COLO829 (cell line): Measurements from ENCODE around the gene PEX1.
"Not testable (repeated sequence)": the region's sequence is repeated elsewhere in the genome, so short reads cannot be mapped to it uniquely, and the experiment has no call there.

ENCODE experiments used
- DNase-seq: peaks from one replicate; pipeline ENCODE4 v3.0.0; 2012; ENCODE audit warnings: low spot score

Gene PEX1

DNA sequence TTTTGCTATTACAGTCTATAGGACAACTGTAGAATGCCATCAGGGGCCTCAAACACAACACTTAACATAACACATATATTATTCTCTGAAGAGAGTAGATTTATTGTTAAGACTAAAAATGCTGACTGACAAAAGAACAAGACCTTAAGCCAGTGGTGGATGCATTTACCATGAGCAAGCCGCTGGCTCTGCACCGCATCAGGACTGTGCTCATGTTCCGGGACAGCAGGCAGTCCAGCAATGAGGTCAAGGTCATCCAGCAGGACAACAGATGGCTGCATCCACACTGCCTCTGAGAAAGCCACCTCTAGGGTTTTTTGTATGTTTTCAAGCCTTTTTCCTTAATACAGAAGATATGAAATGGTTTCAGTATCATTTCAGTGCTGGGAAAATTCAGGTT lies 23.8 kb downstream of the PEX1 start:
- no peak for DNase-seq

DNA sequence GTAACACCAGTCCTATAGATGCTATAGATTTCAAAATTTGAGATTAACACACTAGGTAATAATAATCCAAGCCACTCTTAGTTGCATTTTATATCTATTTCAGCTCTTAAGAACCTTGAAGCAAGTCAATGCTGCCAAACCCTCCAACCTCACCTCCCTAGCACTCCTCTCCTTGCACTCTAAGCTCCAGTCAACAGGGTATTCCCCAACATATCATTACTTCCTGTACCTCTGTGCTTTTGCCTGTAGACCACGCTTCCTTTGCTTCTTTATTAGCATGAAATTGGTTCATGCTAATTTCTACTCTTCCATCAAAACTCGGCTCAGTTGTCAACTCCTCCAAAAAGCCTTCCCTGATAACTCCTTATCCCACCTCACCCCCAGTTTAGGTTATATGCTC lies 24.6 kb downstream of the PEX1 start:
- DNase-seq = no peak

DNA sequence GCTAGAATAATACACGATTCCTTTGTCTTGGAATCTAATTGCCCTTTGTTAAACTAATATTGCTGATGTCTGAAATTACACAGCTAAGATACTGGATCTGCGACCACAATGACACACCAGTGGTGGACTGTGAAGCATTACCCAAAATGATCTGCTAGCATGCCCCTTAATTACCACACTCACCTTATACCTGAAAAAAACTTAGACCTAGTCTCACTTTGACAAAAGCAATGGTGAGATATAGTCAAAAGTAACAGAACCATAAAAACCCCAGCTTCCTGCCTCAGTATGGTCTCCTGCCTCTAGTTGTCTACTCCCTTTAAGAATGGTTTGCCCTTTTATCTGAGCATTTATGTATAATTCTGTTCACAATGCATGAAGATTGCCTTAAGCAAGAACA lies 29.8 kb downstream of the PEX1 start:
- DNase-seq = no peak

DNA sequence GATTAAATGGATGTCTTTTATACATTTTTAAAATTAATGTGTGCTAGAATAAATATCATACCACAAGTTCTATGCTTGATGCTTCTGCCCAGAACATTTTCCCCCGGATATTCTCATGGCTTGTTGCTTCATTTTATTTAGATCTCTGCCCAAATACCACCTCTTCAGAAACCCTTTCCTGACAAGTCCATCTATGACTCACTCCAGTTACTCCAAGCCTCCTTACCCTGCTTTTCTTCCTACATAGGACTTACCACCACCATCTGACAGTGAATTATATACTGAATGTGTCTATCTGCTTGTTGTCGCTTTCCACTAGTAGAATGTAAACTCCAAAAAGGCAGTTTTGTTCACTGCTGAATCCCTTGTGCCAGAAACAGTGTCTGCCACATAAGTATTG lies 31.4 kb downstream of the PEX1 start:
- no peak for DNase-seq

DNA sequence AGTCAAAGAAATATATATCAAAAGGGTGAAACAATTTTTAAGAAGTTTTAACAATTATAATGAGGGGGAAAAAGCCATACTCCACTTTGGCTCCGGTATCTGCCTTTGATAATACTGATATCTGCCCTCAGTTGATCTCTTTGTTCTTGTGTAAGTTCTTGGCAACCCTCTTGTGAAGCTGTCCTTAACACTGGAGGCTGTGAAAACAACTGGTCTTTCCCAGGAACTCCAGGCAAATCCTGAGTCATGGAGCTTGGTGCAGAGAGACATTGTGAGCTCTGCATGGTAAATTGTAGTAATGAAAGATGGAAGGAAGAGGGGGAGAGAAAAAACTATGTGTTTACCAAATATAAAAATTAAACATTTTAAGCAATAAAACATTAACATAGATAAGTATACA lies 38.7 kb downstream of the PEX1 start:
- no peak for DNase-seq

DNA sequence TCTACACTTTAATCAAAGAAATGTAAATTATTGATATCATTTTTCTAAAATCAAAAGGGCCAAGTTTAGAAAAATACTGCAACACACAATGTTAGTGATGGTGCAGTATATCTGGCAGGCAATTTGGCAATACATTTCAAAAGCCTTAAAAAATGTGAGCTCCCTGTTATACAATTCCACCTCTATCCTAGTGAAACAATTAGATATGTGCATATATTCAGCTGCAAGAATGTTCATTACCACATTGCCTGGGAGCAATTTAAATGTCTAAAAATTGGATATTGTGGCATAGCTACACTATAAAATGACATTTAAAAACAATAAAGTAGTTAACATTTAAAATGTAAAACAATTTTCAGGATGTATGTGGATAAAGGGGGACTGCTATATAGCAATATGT lies 40.5 kb downstream of the PEX1 start:
- no peak for DNase-seq

DNA sequence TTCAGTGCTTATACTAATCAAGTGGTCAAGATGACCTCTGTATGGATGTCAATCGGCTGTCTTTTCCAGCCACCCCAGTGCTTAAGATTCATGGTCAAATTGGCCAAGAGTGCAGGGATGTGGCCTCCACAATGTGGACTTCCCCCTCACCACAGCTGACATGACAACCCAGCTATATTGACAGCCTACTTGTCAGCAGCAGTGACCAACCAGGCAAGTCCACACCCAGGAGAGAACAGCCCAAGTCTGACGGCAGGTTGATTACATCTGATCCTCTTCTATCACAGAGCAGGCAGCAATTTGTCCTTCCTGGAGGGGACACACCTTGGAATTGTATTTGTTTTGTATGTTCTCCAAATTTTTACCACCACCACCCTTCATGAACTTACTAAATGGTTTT lies 42.3 kb downstream of the PEX1 start:
- DNase-seq = no peak

DNA sequence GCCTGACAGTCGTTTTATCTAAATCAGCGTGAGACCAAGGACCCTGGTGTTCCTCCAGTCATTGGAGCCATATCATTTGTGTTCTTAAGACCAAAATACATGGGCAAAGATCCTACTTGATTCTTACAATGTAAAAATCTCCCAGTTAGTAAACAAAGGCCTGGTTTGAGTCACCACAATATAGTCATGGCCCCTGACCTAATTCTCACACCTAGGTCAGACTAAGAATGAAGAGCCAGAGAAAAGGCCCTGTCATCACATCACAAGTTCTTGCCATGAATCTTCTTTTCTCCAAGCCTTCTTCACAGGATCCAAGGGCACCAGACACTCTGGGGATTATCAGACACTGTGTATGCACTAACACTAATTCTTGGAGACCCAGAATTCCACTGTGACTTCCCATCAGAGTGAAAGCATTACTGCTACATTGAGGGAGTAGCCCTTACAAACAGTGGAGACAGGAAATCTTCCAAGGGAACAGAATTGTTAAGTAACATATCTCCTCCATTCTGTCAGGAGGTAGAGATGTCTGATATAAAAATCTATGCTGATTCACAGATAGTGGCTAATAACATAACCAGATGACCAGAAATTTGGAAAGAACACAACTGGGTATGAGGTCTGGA lies 42.9 kb downstream of the PEX1 start:
- no peak for DNase-seq

DNA sequence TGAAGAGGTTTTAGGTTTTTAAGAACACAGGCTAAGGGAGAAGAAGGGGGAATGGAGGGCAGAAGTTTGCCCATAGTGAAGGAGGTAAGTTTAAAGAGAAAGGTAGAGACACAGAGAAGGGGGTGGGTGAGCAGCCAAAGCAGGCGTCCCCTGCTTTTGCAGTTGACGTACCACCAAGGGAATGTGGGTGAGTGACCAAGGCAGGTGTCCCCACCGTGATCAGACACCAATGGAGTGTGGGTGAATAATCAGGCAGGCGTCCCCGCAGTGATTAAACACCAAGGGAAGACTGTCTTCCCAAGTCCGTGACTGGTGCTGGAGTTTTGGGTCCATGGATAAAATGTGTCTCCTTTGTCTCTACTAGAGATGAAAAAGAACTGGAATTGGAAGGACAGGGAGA lies 44.1 kb downstream of the PEX1 start:
- not testable (repeated sequence) for DNase-seq

DNA sequence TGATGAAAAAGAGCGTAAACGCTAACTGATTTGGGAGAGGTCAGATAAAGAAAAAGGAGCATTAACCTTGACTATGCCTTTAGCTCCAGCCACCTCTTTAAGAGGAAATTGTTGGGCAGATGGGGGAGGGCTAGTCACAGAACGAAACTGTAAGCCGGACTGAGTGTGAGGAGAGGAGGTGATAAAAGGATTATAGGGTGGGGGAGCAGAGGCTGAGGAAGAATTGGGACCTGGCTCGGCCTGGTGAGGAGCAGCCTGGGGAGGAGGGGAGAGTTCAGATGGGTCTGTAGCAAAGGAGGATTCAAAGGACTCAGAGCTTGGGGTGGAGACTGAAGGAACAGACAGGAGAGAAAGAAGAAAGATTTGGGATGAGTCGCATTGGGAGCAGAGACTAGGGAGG lies 44.7 kb downstream of the PEX1 start:
- not testable (repeated sequence) for DNase-seq

DNA sequence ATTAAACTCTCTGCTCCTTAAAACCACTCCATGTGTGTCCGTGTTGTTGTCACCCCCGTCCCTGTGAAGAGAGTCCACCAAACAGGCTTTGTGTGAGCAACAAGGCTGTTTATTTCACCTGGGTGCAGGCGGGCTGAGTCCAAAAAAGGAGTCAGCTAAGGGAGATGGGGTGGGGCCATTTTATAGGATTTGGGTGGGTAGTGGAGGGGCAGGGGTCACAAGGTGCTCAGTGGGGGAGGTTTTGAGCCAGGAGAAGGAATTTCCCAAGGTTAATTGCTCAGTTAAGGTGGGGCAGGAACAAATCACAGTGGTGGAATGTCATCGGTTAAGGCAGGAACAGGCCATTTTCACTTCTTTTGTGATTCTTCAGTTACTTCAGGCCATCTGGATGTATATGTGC lies 49.2 kb downstream of the PEX1 start:
- DNase-seq = not testable (repeated sequence)

DNA sequence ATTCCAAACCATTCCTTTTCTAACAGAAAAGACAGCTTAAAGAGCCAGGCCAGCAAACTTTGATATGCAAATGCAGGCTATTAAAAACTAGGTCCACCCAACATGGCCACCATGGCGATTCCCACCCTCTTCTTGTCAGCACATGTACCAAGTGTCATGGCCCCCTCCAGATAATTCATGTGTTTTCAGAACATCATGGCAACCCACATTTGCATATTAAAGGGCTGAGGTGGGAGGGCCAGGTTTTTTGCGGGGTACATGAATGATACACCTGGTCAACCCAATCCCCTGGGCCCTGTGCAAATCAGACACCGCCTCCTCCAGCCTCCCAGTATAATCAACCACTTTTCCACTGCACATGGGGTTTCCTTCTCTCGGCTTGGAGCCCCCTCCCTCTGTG lies 49.6 kb downstream of the PEX1 start:
- DNase-seq = no peak

DNA sequence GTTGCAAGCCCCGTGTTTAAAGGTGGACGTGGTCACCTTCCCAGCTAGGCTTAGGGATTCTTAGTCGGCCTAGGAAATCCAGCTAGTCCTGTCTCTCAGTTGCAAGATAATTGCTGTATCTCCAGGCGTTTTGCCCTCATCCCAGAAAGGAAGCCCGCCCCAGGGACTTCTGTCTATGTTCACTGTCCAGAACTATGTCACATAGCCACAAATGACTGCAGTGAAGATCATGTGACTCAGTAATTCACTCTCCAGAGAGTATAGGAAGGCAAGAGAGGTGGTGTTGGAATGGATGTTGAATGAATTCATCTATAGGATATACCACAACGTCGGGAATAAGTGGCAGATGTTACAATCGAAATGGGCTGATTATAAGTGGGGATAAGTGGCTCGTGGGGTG lies 50.2 kb downstream of the PEX1 start:
- no peak for DNase-seq

DNA sequence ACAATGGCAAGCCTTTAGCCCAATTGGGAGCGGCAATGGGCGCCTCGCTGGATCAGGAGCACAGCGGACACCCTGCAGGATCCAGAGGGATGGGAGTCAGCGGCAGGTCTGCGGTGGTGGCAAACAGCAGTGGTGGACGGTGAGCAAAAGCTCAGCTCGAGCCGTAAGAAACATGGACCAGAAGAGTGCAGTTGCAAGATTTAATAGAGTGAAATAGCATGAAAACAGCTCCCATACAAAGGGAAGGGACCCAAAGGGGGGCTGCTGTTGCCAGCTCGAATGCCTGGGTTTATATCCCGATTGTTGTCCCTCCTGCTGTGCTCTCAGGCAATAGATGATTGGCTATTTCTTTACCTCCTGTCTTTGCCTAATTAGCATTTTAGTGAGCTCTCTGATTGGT lies 50.6 kb downstream of the PEX1 start, which contains the start of gene ERVW-1:
Gene ERVW-1, minus strand, starts transcription at position 266 of the 400 bp plus-strand sequence. CDS start 7,565 bp downstream, outside the sequence.
- not testable (repeated sequence) for DNase-seq

DNA sequence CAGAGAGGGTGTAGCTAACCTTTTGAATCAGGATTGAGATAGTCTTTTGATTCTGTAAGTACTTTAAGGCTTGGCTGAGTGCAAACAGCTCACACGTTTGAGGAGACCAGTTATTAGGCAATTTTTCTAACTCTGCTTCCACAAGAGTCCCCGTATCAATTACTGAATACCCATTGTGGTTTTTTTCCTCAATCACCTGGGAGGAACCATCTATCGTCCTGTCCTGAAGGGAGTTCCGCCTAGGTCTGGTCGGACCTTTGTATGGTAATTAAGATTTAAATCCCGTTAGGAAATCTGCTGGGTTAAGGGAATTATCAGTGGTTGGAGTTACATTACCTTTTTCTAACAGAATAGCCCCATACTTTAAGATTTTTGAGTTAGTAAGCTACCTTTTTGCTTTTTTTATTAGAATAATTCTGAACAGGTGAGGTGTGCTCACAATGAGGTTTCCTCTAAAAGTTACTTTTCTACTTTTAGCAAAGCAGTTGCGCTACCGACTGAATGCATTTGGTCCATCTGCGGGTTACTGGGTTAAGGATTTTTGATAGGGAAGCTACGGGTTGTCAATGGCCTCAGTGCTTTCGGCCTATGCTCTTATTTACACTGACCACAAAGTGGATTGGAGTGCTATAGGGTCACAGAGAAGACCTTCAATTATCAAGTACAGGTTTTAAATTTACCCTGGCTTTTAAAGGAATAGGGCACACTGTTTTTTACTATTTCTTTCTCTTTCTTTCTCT lies 52.3 kb downstream of the PEX1 start:
- not testable (repeated sequence) for DNase-seq

DNA sequence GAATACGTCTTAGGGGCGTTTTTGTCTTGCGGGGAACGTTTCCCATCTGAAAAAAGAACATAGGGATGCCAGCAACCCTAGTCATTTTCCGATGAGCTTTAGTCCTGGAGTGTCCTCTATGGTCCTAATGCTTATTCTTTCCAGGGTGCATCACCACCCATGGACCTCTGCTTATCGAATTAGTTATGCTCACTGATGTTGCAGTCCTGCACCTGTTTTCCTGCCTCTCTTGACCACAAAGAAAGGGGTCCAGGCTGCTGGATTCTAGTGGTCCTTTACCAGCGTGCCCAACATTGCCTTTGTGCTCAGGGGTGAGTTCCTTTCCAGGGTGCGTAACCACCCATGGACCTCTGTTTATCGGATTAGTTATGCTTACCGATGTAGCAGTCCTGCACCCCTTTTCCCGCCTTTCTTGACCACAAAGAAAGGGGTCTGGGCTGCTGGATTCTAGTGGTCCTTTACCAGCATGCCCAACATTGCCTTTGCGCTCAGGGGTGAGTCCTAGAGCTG lies 53.0 kb downstream of the PEX1 start:
- DNase-seq = not testable (repeated sequence)

DNA sequence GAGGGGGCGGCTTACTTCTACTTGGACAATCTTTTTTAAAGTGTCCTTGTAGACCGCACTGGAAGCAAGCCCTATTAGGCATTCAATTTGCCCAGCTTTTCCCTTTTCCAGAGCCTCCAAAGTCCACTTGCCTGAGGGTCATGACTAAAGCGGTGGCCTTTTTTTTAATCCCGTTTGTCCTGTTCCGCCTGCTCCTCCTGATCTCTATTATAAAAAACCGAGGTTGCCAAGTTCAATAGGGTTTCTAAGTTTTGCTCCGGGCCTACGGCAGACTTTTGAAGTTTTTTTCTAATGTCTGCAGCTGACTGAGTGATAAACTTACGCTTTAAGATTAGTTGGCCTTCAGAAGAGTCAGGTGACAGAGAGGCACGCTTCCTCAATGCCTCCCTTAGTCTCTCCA lies 54.3 kb downstream of the PEX1 start:
- not testable (repeated sequence) for DNase-seq

DNA sequence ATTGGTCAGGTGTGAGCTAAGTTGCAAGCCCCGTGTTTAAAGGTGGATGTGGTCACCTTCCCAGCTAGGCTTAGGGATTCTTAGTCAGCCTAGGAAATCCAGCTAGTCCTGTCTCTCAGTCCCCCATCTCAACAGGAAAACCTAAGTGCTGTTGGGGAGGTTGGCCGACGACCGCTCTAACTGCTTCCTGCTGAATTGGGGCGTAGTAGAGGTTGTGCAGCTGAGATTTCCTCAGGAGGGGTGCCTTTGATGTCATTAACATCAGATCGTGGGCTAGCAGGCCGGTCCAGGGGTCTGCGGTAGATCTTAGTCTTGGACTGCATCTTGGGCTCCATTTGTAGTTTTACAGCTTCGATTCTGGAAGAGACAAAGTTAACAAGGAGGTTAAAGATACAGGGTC lies 59.7 kb downstream of the PEX1 start:
- not testable (repeated sequence) for DNase-seq

DNA sequence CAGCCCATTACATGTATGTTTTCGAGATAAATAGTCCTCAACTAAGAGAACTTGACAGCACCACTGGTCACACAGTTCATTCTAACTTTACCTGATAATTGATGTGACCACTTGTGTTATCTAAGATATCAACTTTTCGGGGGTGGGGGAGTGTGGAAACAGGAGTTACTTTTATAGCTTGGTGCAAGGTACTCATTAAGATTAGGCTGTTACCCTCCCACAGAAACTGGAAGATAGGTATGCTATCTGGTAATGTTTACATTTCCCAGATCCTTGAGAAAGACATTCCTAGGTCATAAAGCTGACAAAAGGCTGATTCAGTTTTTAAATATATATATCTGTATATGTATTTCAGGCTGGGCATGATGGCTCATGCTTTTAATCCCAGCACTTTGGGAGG lies 61.6 kb downstream of the PEX1 start:
- DNase-seq = no peak

DNA sequence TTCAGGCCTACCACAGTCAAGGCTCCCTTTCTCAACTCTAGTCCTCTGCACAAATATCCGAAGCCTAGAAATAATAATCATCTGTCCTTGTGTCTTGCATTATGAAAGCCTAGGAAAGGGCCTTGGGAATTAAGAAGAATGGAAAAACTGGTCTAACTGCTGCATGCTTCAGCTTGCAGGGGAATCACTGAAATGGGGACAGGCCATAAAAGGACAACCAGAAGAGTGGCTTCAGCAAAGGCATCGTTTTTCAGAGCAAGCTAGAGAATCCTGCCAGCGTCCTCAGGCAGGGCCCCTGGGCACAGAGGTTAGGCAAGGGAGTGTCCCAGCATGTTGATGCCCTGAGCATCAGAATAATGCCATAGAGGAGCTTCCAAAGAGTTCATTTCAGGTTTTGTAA lies 63.8 kb downstream of the PEX1 start:
- no peak for DNase-seq

DNA sequence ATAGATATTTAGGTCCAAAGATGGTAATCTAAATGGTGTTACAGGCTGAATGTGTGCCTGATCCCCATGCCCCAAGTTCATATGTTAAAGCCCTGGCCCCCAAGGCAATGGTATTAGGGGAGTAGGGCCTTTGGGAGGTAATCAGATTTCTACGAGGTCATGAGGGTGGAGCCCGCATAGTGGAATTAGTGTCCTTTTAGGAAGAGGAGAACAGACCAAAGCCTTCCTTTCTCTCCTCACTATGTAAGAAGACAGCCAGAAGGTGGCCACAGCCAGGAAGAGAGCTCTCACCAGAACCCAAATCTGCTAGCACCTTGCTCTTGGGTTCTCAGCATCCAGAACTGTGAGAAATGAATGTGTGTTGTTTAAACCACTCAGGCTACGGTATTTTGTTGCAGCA lies 65.8 kb downstream of the PEX1 start:
- no peak for DNase-seq

DNA sequence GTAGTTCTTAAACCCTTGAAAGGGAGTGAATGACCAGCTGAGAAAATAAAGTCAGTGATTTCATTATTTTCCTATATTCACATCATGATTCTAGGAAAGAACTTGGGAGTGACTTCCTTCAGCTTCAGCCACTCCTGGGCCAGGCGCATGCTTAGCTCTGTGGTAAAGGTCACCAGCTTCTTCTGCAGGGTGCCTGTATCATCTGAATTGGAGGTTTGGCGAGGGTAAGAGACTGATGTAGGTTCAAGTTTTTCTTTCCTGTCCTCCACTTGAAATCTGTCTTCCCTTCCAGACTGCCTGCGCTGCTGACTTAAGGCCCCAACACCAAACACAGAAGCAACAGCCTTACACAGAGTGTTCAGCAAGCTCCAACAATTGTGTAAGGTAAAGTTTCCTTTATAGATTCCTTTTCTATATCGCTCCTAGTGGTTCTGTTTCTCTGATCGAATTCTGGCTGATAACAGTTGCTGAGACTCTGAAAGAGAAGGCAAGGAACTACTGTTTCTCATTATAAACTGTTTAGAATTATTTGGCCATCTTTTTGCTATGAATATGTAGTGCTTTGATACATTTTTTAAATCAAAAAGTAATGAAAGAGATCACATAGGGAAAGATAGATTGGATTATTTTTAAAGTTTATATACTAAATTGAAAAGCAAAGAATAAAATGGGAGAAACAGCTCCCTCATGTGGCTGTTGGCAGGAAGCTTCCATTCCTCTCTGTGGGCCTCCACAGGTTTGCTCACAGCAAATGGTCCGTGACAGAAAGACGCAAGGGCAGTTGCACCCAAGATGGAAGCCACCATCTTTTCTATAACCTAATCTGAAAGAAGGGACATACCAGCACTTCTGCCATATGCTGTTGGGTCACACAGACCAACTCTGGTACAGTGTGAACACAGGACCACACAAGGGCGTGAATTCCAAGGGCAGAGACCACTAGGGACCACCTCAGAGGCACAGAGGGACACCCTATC lies 67.0 kb downstream of the PEX1 start:
- DNase-seq = peak; percentile 76
